Ishikawa (cell line): ENCODE measurements around the gene TMEM184B.

Experiments used
- CEBPB ChIP-seq: IDR thresholded peaks from 2 replicates; pipeline ENCODE4 v1.6.1; 2012
- EGR1 ChIP-seq: IDR thresholded peaks from 2 replicates; pipeline ENCODE4 v1.6.1; 2012
- EP300 ChIP-seq: IDR thresholded peaks from 2 replicates; pipeline ENCODE4 v1.6.1; 2012; ENCODE audit warnings: borderline replicate concordance
- FOXM1 ChIP-seq: IDR thresholded peaks from 2 replicates; pipeline ENCODE4 v1.6.1; 2012; ENCODE audit warnings: low read depth, borderline replicate concordance
- RAD21 ChIP-seq: IDR thresholded peaks from 2 replicates; pipeline ENCODE4 v1.6.1; 2012; ENCODE audit warnings: low read depth
- TEAD4 ChIP-seq: IDR thresholded peaks from 2 replicates; pipeline ENCODE4 v1.6.1; 2012
- YY1 ChIP-seq: IDR thresholded peaks from 2 replicates; pipeline ENCODE4 v1.6.1; 2012; ENCODE audit warnings: low read depth
- ZBTB7A ChIP-seq: IDR thresholded peaks from 2 replicates; pipeline ENCODE4 v1.6.1; 2012; ENCODE audit warnings: low read depth
- TF ChIP-seq, protein P1 (sequence below): IDR thresholded peaks from 2 replicates; pipeline ENCODE4 v1.6.1; 2012; ENCODE audit warnings: low read depth, mild to moderate bottlenecking
- TF ChIP-seq, protein P2 (sequence below): IDR thresholded peaks from 2 replicates; pipeline ENCODE4 v1.6.1; 2012

DNA sequence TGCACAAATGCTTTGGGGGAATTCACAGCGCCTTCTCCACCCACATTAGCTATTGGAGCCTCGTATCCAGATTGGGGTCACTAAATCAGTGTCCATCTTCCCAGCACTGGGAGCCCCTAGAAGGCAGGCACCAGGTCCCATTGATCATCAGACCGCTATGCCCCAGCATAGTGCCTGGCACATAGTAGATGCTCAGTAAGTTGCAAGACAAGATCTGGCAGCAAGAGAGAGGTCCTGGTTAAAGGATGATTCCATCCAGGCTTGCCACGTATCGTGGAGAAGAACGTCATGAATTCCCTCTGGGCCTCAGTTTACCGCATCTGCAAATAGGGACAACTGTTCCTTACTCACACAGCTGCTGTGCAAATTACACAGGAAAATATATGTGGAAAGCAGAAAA lies 1.7 kb downstream of the TMEM184B start:
- TF ChIP-seq, protein P1, sequence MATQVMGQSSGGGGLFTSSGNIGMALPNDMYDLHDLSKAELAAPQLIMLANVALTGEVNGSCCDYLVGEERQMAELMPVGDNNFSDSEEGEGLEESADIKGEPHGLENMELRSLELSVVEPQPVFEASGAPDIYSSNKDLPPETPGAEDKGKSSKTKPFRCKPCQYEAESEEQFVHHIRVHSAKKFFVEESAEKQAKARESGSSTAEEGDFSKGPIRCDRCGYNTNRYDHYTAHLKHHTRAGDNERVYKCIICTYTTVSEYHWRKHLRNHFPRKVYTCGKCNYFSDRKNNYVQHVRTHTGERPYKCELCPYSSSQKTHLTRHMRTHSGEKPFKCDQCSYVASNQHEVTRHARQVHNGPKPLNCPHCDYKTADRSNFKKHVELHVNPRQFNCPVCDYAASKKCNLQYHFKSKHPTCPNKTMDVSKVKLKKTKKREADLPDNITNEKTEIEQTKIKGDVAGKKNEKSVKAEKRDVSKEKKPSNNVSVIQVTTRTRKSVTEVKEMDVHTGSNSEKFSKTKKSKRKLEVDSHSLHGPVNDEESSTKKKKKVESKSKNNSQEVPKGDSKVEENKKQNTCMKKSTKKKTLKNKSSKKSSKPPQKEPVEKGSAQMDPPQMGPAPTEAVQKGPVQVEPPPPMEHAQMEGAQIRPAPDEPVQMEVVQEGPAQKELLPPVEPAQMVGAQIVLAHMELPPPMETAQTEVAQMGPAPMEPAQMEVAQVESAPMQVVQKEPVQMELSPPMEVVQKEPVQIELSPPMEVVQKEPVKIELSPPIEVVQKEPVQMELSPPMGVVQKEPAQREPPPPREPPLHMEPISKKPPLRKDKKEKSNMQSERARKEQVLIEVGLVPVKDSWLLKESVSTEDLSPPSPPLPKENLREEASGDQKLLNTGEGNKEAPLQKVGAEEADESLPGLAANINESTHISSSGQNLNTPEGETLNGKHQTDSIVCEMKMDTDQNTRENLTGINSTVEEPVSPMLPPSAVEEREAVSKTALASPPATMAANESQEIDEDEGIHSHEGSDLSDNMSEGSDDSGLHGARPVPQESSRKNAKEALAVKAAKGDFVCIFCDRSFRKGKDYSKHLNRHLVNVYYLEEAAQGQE = no peak
- TF ChIP-seq CEBPB (no peak), EP300 (no peak), ZBTB7A (no peak), RAD21 (no peak), EGR1 (no peak), TEAD4 (no peak), YY1 (no peak), FOXM1 (no peak)
- TF ChIP-seq, protein P2, sequence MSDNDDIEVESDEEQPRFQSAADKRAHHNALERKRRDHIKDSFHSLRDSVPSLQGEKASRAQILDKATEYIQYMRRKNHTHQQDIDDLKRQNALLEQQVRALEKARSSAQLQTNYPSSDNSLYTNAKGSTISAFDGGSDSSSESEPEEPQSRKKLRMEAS = no peak
